Activated CD4-positive, CD25-positive, alpha-beta regulatory T cell (primary cell): ENCODE data around the gene SEC16A.

ENCODE experiments used
- DNase-seq, 4 experiments: peaks; one replicate each; lab custom pipeline; 2025; lab: John Stamatoyannopoulos, UW

SEC16A gene

DNA sequence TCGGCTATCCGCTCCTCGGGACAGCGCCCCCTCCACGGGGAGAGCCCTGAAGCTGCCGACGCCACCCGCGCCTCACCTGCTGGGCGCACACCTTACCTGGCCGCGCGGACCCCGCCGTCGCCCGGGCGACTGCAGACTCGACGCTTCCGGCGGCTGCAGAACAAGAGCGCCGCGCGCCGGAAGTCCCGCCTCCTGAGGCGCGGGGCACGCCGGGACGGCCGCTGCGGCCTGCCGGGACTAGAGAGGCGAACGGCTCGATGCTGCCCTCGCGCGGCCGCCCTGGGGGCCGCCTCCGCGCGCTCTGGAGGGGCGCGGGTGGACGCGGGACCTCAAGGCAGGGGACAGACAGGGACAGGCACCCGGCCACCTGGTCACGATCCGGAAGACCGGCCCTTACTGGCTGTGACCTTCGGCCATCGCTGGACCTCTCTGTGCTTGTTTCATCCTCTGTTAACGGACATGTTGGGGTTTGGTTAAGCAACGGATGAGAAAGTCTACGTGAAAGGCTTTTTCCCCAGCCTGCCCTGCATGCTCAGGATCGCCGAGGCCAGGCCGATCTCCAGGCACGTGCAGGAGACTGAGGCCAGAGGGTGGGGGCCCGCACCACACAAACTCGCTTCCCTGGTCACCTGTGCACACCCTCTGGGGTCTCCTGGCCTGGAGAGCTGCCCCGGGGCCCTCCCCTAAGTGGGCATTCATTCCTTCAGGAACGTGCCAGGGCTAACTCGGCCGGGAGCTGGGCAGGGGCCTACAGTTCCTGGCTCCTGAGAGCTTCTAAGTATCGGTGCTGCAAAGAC, 82.6 kb downstream of the SEC16A start, which contains the start of gene SNAPC4:
SNAPC4 (minus strand) TSS at position 133 of the 797 bp plus-strand sequence. CDS start 1,742 bp downstream, outside the sequence.
- peak; percentile 78 to 84 (median 82) for DNase-seq

DNA sequence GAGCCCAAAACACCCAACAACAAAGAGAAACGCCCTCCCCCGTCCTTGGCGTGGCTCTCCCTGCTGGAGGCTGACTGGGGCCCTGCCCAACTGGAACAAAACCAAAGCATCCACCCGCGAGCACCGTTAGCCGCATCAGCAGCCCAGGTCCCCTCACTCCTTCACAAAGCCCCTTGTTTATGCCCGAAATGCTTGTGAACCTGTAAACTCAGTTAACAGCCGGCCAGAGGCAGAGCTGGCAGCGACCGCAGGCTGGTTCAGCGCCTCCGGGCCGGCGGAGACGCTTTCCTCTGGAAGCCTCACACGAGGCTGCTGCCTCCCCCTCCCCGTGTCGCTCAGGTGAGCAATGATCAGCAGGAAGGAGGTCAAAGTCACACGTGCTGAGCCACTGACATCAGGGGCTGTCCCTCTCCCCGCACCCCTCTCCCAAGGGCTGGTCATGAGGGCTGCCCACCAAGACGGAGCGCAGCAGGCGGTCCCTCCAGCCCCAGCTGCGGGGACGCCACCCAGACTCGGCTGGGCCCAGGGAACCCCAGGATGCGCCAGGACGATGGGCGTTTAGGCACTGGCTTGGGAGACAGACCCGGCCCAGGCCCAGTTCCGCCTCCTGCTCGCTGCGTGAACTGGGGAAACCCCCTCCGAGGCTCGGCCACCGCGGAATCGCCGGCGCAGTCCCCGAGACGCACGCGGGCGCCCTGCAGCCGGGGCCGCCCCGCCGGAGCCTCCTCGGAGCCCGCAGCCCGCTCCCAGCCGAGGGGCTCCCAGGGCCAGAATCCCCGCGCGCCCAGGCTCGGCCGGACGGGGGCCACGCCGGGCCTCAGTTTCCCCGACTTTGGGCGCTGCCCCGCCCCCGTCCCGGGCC, 83.4 kb downstream of the SEC16A start:
- peak in 1 of 4 experiments; percentile 27 for DNase-seq

DNA sequence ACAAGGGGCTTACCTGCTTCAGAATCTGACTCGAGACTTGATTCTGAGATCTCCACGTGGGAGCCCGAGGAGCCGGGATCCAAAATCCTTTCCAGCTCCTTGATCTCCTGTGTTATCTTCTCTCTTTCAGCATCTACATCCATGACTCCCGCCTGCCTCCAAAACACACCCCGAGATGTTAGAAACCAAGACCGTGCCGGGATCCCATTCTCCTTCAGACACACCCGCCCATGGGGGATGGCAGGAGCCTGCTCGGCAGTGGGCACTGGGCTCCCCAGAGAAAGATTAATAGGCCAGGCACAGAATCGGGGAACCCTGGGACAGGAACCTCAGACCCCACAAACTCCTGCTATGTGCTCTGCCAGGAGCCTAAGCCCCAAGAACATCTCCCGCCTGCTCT, 84.6 kb downstream of the SEC16A start:
- DNase-seq, result no peak

DNA sequence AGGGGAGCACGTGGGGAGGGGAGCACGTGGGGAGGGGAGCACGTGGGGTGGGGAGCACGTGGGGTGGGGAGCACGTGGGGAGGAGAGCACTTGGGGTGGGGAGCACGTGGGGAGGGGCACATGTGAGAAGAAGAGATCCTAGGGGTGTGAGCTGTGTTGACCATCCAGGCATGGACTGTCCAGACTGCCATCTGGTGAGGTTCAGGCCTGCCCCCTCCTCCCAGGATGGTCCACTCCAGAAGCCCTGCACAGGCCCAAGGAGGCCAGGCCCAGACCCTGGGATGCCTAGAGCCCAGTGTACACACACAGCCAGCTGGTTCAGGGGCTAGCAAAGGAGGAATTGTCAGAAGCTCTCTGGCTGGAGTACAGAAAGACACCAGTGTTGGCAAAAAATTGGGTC, 85.2 kb downstream of the SEC16A start:
- DNase-seq, result no peak

DNA sequence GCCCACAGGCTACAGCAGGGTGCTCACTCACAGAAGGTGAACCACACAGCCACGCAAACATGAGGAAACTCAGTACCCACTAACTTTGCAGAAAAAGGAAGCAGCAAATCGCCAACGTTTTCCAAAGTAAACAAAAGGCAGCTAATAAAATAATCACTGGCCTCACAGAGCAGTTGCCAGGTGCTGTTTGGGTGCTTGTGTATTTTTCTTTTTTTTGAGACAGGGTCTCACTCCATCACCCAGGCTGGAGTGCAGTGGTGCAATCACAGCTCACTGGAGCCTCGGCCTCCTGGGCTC, 86.7 kb downstream of the SEC16A start:
- no peak for DNase-seq

DNA sequence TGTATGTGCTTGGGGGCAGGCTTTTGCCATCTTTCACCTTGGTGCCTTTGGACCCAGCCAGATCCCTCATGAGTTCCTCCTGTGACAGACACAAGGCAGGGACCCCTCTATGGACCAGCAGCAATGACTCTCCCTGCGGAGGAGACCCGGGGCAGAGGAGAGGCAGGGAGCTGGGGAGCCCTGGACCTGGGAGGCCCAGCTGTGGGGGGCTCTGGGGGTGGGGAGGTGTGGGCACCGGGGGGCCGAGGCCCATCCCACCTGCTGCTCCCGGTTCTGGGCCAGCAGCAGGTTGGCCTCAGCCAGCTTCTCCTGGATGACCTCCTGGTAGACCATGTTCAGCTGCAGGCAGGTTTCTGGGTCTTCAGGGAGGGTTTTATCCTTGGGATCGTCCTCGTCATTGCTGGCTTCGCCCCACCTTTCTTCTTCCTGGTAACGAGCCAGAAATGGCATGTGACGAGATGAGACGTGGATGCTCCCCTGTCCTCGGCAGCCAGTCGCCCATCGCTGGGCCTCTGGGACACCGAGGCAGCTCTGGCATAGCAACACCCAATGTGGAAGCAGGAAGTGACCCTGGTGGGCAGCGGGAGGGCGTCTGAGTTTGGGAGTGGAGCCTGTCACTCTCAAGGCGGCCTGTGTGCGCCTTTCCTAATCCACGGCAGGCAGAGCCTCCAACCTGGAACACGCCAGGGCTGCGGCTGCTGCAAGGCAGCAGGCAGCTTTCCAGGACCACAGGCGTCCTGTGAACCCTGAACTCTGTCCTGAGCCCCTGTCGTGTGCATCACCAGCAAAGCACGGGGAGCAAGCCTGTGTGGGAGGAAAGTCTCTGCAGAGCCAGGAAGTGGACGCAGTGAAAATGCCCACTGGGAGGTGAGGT, 87.3 kb downstream of the SEC16A start:
- DNase-seq, result no peak

DNA sequence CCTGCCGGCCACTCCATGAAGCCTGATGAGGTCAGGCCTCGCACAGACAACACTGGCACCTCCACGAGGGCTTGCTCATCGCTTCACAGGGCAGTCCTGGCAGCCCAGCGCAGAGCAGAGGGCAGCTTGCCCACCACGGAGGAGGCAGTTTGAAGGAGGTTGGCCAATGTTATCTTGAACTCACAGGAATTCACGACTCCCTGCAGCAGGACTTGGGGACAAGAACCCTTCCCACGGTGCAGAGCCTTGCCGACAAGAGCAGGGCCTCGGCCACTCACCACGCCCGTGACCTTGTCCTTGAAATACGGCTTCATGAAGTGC, 87.9 kb downstream of the SEC16A start:
- DNase-seq, result no peak

DNA sequence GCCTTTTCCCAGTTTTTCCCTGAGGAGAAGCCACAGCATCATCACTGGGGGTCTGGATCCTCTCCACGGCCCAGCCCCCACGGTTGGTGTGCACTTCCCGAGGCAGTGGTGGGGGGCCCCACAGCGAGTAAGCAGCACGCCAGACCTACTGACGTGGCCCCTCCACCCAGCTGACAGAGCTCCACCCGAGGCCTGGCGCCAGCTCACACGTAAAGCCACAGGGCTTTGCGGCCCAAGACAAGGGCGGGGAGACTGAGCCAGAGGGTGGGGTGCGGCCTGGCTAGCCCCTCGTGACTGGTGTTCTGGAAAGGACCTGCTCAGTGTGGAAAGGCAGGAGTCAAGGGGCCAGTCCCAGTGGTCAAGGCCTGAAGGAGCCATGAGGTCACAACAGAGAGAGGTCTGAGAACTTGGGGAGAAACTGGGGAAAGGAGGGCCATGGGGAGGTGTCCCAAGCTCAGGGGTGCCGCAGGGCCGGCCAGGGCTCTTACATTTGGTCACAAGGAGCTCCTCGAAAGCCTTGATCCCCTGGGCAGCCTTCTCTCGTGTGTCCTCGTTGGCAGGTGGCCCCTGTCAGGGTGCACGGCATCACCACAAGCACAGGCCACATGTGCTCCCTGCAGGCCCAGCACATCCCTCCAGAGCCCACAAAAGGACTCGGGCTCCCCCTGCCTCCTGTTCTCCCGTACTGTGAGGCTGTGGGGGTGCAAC, 88.4 kb downstream of the SEC16A start:
- DNase-seq, result no peak

DNA sequence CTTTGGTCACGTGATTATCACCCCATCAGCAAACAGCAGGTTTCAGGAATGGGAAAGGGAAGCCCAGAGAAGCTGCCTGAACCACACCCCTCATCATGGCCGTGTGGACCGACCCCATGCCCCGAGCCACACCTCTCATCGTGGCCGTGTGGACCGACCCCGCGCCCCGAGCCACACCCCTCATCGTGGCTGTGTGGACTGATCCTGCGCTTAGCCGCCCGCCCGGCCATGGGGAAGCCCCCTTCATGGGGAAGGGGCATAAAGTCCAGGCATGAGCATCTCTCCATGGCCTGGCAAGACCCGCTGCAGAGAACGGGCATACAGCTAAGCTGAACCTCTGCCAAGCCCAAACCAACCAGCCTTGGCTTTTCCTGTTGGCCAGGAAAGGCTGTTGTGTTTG, 89.3 kb downstream of the SEC16A start:
- no peak for DNase-seq

DNA sequence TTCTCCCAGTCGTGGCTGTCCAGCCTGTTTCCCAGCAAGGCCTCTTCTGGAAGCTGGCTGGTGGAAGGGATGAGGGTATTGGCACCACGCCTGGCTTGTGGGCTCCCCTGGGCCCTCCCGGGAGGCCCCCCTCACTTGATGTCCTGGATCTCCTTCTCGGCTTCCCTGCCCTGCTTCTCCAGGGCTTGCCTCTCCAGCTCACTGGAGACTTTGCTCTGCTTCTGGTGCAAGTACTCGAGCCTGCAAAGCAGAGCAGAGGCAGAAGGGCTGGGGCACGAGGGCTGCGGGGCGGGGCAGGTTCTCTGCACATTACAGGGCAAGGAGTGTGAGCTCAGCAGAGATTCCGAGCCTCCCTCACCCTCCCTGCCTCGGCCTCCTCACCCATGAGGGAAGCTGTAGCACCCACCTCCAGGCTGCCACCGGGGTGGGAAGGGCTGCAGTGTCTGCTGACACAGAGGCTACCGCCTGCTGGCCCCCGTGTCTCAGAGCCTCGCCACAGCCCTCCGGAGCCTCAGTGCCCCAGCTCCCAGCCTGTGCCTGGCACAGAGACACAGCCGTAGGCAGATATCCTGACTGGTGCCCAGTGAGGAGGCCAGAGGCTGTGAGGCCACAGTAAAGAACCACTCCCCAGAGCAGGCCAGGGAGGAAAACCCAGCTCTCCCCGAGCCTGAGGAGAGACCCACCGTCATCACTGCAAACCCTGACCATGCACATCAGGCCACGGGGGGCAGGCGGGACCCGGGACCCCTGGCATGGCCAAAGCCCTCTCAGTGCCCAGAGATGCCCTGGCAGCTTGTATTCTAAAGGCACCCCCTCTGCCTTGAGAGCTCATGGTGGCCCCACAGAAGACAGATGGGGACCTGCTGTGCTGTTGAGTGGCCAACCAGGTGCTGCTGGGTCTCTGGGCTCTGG, 90.0 kb downstream of the SEC16A start:
- DNase-seq, result no peak

DNA sequence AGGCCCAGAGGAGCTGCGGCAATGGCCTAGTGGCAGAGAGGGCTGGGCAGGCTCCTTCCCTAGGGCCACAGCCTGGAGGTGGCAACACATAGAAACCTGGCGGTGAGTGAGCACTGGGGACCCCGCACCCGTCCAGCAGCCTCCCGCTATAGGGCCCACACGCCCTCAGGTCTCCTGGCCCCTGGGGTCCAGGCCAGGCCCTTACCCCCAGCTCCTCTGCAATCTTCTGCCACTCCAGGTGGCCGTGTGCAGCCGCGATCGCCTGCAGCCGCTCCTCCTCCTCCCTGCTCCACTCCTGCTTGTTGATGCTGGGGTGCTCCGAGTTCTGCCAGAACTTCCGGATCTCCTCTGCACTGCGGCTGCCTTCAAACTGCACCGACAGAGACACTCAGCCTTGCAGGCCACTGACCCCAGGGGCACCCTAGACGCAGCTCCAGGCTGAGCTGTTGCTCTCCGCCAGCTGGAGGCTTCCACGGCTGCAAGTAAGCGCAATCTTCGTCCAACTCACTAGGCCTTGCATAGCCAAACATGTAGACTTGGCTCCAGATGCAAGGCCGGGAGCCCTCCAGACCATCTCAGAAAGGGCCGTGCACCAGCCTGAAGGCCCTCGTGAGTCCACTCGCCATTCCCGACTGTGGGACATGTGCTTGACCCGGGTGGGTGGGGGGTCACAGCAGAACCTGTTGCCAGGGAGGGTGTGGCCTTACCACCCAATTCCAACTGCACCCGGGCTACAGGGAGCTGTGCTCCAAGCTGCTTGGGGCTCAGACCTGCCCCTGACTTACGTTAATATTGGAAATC, 90.9 kb downstream of the SEC16A start:
- no peak for DNase-seq
